IPS-NIHi11 (cell line): ENCODE results near the gene PNPLA3.
A peak's percentile ranks its signal among the peaks of the same experiment; 100 is the strongest.

Source experiments
- DNase-seq: peaks from one replicate; pipeline ENCODE4 v3.0.0; 2012; ENCODE audit warnings: mixed read lengths, low spot score

Gene PNPLA3

GRCh38 chr22:43994416-43994815, 70.8 kb downstream of the PNPLA3 start:
- DNase-seq = no peak

GRCh38 chr22:43995057-43995685, 71.6 kb downstream of the PNPLA3 start:
- no peak for DNase-seq

- DNase-seq = no peak
Measured at GRCh38 chr22:43995798-43996169, 72.2 kb downstream of the PNPLA3 start.

GRCh38 chr22:43996170-43996980, 72.8 kb downstream of the PNPLA3 start:
- DNase-seq = no peak

- DNase-seq = peak; percentile 67
Measured at GRCh38 chr22:43996981-43997265, 73.3 kb downstream of the PNPLA3 start.
